CD4-positive, alpha-beta memory T cell (primary cell): ENCODE results near the gene ACLY. TPM values are rescaled to one million over a fixed set of nuclear protein-coding genes. Genes with fewer than 3 reads are reported as not detected.
"Not testable (repeated sequence)": the region's sequence is repeated elsewhere in the genome, so short reads cannot be mapped to it uniquely, and the experiment has no call there.

Experiments
- CTCF ChIA-PET: fragments of 350-600 bp; sonication (Branson Sonifier 250); formaldehyde crosslinking; loops from one replicate; lab custom pipeline; 2021; ENCODE audit warnings: inconsistent platforms; ENCODE audit not compliant: partially characterized antibody; lab: Charles Lee
- POLR2A ChIA-PET: fragments of 350-600 bp; sonication (Branson Sonifier 250); formaldehyde crosslinking; loops from one replicate; lab custom pipeline; 2021; ENCODE audit not compliant: partially characterized antibody; lab: Charles Lee
- DNase-seq, 5 donors: peaks; one replicate each; pipeline versions ENCODE4 v3.0.0 to v3.0.0-alpha.2; 2020 to 2022; ENCODE audit warnings: mixed read lengths in 1 of 5
- H3K27ac ChIP-seq: one replicate; pipeline ENCODE4 v1.7.0; 2013; ENCODE audit warnings: low read depth, low read length
- H3K27me3 ChIP-seq: 2 replicates; pipeline ENCODE4 v1.7.0; 2013; ENCODE audit warnings: mild to moderate bottlenecking, low read length, moderate library complexity; ENCODE audit not compliant: insufficient read depth
- H3K36me3 ChIP-seq: 2 replicates; pipeline ENCODE4 v1.7.0; 2013; ENCODE audit warnings: mild to moderate bottlenecking, low read length, moderate library complexity; ENCODE audit not compliant: insufficient read depth
- H3K4me1 ChIP-seq: 2 replicates; pipeline ENCODE4 v1.7.0; 2013; ENCODE audit warnings: mild to moderate bottlenecking, low read length, moderate library complexity; ENCODE audit not compliant: insufficient read depth
- H3K4me3 ChIP-seq, 2 donors: one replicate each; pipeline ENCODE4 v1.7.0; 2013; ENCODE audit warnings: low read length in 2 of 2, mild to moderate bottlenecking in 1 of 2
- H3K9me3 ChIP-seq, 2 donors: one replicate each; pipeline ENCODE4 v1.7.0; 2013; ENCODE audit warnings: low read length in 2 of 2, control low read depth in 1 of 2; ENCODE audit not compliant: control insufficient read depth in 1 of 2
- H3K27ac Mint-ChIP-seq, 7 donors: one replicate each; pipeline ENCODE4 v1.8.0; 2020 to 2021; ENCODE audit warnings: mixed read lengths in 7 of 7, mild to moderate bottlenecking in 6 of 7, inconsistent platforms in 3 of 7, moderate library complexity in 3 of 7
- H3K27me3 Mint-ChIP-seq, 2 donors: one replicate each; pipeline ENCODE4 v1.8.0; 2020 to 2021; ENCODE audit warnings: mixed read lengths in 2 of 2
- H3K36me3 Mint-ChIP-seq, 2 donors: one replicate each; pipeline ENCODE4 v1.8.0; 2020 to 2021; ENCODE audit warnings: mixed read lengths in 2 of 2, inconsistent platforms in 1 of 2, mild to moderate bottlenecking in 1 of 2
- H3K4me1 Mint-ChIP-seq, 4 donors: one replicate each; pipeline ENCODE4 v1.8.0; 2020 to 2021; ENCODE audit warnings: mixed read lengths in 4 of 4, mild to moderate bottlenecking in 1 of 4
- H3K4me3 Mint-ChIP-seq, 8 donors: one replicate each; pipeline ENCODE4 v1.8.0; 2020 to 2021; ENCODE audit warnings: mixed read lengths in 8 of 8, mild to moderate bottlenecking in 7 of 8, moderate library complexity in 6 of 8, inconsistent platforms in 3 of 8
- H3K9me3 Mint-ChIP-seq, 8 donors: one replicate each; pipeline ENCODE4 v1.8.0; 2020 to 2021; ENCODE audit warnings: mixed read lengths in 8 of 8, mild to moderate bottlenecking in 5 of 8, inconsistent platforms in 3 of 8, moderate library complexity in 1 of 8
- intact Hi-C: fragments of 100-400 bp; cut with micrococcal nuclease; formaldehyde crosslinking; loops from one replicate; pipeline ENCODE4 v1.15.1; 2023
- polyA plus RNA-seq, 2 donors: library from polyadenylated mRNA; unstranded; fragments of 300-500 nt; fragmentation: Illumina TruSeq; gene quantifications; one replicate each; pipeline ENCODE4 v1.2.3, GENCODE V29; 2021
- total RNA-seq, 2 experiments: library from RNA; stranded (reverse); gene quantifications; one replicate each; pipeline ENCODE4 v1.2.3, GENCODE V29; 2021

The ACLY gene
- total and polyA plus RNA-seq, 4 experiments from 2014 or later, result 58.7 to 88.5 (median 78.3) TPM

GRCh38 chr17:41836550-41837196, 82.1 kb downstream of the ACLY start:
- CTCF ChIA-PET, result no interaction called here
- H3K27me3 Mint-ChIP-seq, result no peaks in the 10 kb centered on the region
- H3K4me1 ChIP-seq, result peaks cover 12% of the 10 kb centered on the region
- H3K27ac ChIP-seq, result no peak overlapping the region
- peak overlapping the region; percentile 75 to 89 (median 82) for H3K4me3 Mint-ChIP-seq
- H3K4me3 ChIP-seq, result peak overlapping the region; percentile 29 to 51
- H3K9me3 Mint-ChIP-seq, result no peaks in the 10 kb centered on the region
- POLR2A ChIA-PET, result interaction anchor here (0.9 to 4.5 kb wide), 2 partner anchors 25 to 28 kb away, joined by 3 to 24 read pairs; partner anchors contain the start of genes KLHL11 and P3H4
- H3K4me1 Mint-ChIP-seq, result peaks cover 10 to 18% (median 14%) of the 10 kb centered on the region in 4 donors
- H3K9me3 ChIP-seq, result no peaks in the 10 kb centered on the region
- peaks cover 0 to 5% of the 10 kb centered on the region in 2 donors for H3K36me3 Mint-ChIP-seq
- H3K27me3 ChIP-seq, result no peaks in the 10 kb centered on the region
- H3K27ac Mint-ChIP-seq, result peak overlapping the region in 5 of 7 donors; percentile 12 to 59 (median 48)
- intact Hi-C loops, result no loop called here
- no peaks in the 10 kb centered on the region for H3K36me3 ChIP-seq
- no peak for DNase-seq

- peak within 1 kb of the TSS; percentile 79 to 90 (median 88) for H3K4me3 Mint-ChIP-seq
- Histone ChIP-seq H3K27ac (peak within 1 kb of the TSS; percentile 52), H3K27me3 (no peaks in the 10 kb centered on the region), H3K4me3 (peak within 1 kb of the TSS; percentile 29 to 51), H3K36me3 (no peaks in the 10 kb centered on the region), H3K9me3 (no peaks in the 10 kb centered on the region), H3K4me1 (peaks cover 12% of the 10 kb centered on the region)
- POLR2A ChIA-PET, result interaction anchor here (0.8 to 4.5 kb wide), 5 partner anchors 15 to 182 kb away, joined by 3 to 24 read pairs (median 4); partner anchors contain the start of genes DNAJC7, EIF1, KLHL11 and P3H4
- CTCF ChIA-PET, result interaction anchor here (2.2 kb wide), 1 partner anchor 25 kb away, joined by 10 read pairs; the partner anchor contains the start of gene P3H4
- peaks cover 10 to 18% (median 14%) of the 10 kb centered on the region in 4 donors for H3K4me1 Mint-ChIP-seq
- H3K9me3 Mint-ChIP-seq, result no peaks in the 10 kb centered on the region
- H3K36me3 Mint-ChIP-seq, result peaks cover 4 to 9% of the 10 kb centered on the region in 2 donors
- no peaks in the 10 kb centered on the region for H3K27me3 Mint-ChIP-seq
- peak within 1 kb of the TSS in 6 of 7 donors; percentile 41 to 89 (median 74) for H3K27ac Mint-ChIP-seq
- intact Hi-C loops, result no loop called here
- peak in 4 of 5 donors; percentile 35 to 58 (median 42) for DNase-seq
These were observed 82.8 kb downstream of the ACLY start, which contains the start of gene NT5C3B for GRCh38 chr17:41835800-41836549. Gene NT5C3B, minus strand, starts transcription at chr17:41836232. Its CDS starts 39 bp downstream, at chr17:41836193.

- DNase-seq, result no peak
- Mint-ChIP-seq H3K4me3 (peak overlapping the region; percentile 79 to 90 (median 87)), H3K9me3 (no peaks in the 10 kb centered on the region), H3K27ac (peak overlapping the region in 6 of 7 donors; percentile 41 to 89 (median 74)), H3K27me3 (no peaks in the 10 kb centered on the region), H3K36me3 (peaks cover 4 to 13% of the 10 kb centered on the region in 2 donors), H3K4me1 (peaks cover 10 to 18% (median 14%) of the 10 kb centered on the region in 4 donors)
- ChIA-PET POLR2A (interaction anchor here (0.8 to 4.5 kb wide), 6 partner anchors 16 to 182 kb away, joined by 3 to 24 read pairs (median 4); partner anchors contain the start of genes DNAJC7, EIF1, KLHL11 and P3H4), CTCF (interaction anchor here (1.0 to 2.2 kb wide), 2 partner anchors 24 to 80 kb away, joined by 3 to 10 read pairs; partner anchors contain the start of gene P3H4)
- H3K4me1 ChIP-seq, result peaks cover 12% of the 10 kb centered on the region
- H3K36me3 ChIP-seq, result no peaks in the 10 kb centered on the region
- no peaks in the 10 kb centered on the region for H3K9me3 ChIP-seq
- H3K27ac ChIP-seq, result peak overlapping the region; percentile 52
- intact Hi-C loops, result no loop called here
- H3K4me3 ChIP-seq, result peak overlapping the region in 1 of 2 donors; percentile 51
- no peaks in the 10 kb centered on the region for H3K27me3 ChIP-seq
These were observed 83.4 kb downstream of the ACLY start for GRCh38 chr17:41835214-41835799.

GRCh38 chr17:41829961-41830360, 88.8 kb downstream of the ACLY start:
- H3K9me3 ChIP-seq, H3K27me3 Mint-ChIP-seq, H3K4me1 ChIP-seq, H3K27ac ChIP-seq, POLR2A ChIA-PET, H3K27me3 ChIP-seq, H3K4me1 Mint-ChIP-seq, intact Hi-C loops, DNase-seq, H3K4me3 Mint-ChIP-seq, H3K4me3 ChIP-seq, H3K27ac Mint-ChIP-seq, H3K9me3 Mint-ChIP-seq: not testable (repeated sequence)
- H3K36me3 Mint-ChIP-seq, result peaks cover 13 to 24% of the 10 kb centered on the region in 2 donors
- H3K36me3 ChIP-seq, result peaks cover 10% of the 10 kb centered on the region
- CTCF ChIA-PET, result interaction anchor here (1.0 kb wide), 1 partner anchor 30 kb away, joined by 3 read pairs; no protein-coding TSS in a partner anchor

GRCh38 chr17:41825175-41825845, 93.4 kb downstream of the ACLY start:
- CTCF ChIA-PET, result no interaction called here
- Histone ChIP-seq H3K4me1 (no peaks in the 10 kb centered on the region), H3K4me3 (no peak overlapping the region), H3K36me3 (peaks cover 10% of the 10 kb centered on the region), H3K27ac (no peak overlapping the region), H3K9me3 (no peaks in the 10 kb centered on the region), H3K27me3 (no peaks in the 10 kb centered on the region)
- no peak for DNase-seq
- Mint-ChIP-seq H3K4me1 (no peaks in the 10 kb centered on the region), H3K27ac (peak overlapping the region in 2 of 7 donors; percentile 46 to 73), H3K9me3 (no peaks in the 10 kb centered on the region), H3K4me3 (no peak overlapping the region), H3K36me3 (peaks cover 9 to 15% of the 10 kb centered on the region in 2 donors), H3K27me3 (no peaks in the 10 kb centered on the region)
- intact Hi-C loops, result no loop called here
- POLR2A ChIA-PET, result no interaction called here

DNA sequence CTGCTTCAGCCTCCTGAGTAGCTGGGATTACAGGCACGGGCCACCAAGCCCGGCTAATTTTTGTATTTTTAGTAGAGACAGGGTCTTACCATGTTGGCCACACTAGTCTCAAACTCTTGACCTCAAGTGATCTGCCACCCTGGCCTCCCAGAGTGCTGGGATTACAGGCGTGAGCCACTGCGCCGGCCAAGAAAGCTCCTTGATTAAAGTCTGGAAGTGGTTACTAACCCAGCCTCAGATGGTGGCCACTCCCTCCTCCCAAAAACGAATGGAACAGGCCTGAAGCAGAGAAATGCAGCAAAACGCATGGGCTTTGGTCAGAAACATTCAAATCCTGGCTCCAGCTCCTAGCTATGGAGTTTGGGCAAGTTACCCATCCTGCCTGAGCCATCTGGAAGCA, 94.7 kb downstream of the ACLY start:
- peaks cover 7% of the 10 kb centered on the region for H3K36me3 ChIP-seq
- Mint-ChIP-seq H3K4me3 (no peak overlapping the region), H3K36me3 (peaks cover 5 to 13% of the 10 kb centered on the region in 2 donors), H3K27me3 (no peaks in the 10 kb centered on the region), H3K4me1 (no peaks in the 10 kb centered on the region), H3K27ac (no peak overlapping the region), H3K9me3 (no peaks in the 10 kb centered on the region)
- no peak overlapping the region for H3K4me3 ChIP-seq
- no peaks in the 10 kb centered on the region for H3K4me1 ChIP-seq
- intact Hi-C loops, result no loop called here
- CTCF ChIA-PET, result interaction anchor here (2.0 kb wide), 1 partner anchor 13 kb away, joined by 7 read pairs; the partner anchor contains the start of gene P3H4
- POLR2A ChIA-PET, result no interaction called here
- no peak overlapping the region for H3K27ac ChIP-seq
- DNase-seq, result no peak
- no peaks in the 10 kb centered on the region for H3K27me3 ChIP-seq
- no peaks in the 10 kb centered on the region for H3K9me3 ChIP-seq
